8988T (cell line): ENCODE results near the gene BEX4.
"Not testable (repeated sequence)": the region's sequence is repeated elsewhere in the genome, so short reads cannot be mapped to it uniquely, and the experiment has no call there.

Experiments
- DNase-seq: peaks from one replicate; pipeline ENCODE4 v3.0.0; 2011

Gene BEX4, protein sequence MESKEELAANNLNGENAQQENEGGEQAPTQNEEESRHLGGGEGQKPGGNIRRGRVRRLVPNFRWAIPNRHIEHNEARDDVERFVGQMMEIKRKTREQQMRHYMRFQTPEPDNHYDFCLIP

DNA sequence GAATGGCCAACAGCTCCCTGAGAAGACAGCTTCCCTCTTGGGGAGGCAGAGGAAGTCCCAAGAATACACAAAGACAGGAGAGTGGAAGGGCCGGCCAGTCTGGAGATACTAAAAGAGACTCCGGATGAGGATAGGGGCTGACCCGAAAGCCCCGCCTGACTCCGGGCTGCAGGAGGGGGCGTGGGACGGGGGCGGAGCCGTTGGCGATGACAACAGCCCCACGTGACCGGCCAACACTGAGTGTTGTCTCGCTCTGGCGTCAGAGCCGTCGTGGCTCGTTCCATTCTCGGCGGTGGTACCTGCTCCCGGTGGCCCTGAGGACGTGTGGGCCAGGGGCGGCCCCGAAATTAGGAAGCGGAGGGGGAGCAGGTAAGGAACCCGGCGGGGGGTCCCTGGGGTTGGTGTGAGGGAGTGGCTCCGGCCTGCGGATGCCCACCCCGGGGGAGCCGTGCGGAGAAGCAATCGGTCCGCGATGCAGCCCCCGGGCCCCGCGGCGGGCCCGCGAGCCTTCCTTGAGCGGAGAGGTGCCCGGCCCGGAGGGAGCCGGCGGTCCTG lies at the start of gene BEX4:
BEX4 (plus strand) TSS at position 239 of the 555 bp plus-strand sequence. CDS start 1,046 bp downstream, outside the sequence.
- DNase-seq, result no peak

DNA sequence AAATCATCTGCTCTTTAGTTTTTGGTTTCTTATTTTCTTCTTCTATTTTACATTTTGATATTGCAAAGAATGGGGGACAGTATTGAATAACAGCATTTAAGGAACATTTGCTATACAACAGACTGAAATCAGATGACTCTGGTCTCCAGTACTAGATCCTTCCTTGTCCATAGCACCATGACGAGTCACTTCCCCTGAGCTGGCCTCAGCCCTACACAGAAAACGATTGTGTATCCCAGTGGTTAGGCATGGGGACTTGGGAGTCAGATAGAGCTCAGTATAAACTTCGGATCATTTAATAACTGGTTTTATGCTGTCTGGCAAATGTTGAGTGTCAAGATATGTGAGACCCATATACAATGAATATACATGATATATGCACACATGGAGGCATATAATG lies 44.7 kb upstream of the BEX4 start:
- DNase-seq, result no peak

DNA sequence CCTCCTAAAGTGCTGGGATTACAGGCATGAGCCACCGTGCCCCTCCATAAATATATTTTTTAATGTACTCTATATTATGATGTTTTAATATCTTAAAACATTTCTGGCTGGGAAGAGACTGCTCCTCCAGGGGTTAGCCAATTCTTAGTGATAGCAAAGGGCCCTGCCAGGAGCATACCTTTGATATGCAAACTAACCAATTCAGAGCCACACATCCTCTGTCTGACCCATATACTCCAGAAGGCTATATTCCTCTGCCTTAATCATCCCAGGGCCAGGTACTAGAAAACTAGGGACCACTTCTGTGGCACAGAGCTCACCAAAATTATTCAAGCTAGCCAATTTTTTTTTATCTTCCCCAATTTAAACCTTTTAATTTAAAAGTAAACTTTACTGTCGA lies 43.6 kb upstream of the BEX4 start:
- no peak for DNase-seq

DNA sequence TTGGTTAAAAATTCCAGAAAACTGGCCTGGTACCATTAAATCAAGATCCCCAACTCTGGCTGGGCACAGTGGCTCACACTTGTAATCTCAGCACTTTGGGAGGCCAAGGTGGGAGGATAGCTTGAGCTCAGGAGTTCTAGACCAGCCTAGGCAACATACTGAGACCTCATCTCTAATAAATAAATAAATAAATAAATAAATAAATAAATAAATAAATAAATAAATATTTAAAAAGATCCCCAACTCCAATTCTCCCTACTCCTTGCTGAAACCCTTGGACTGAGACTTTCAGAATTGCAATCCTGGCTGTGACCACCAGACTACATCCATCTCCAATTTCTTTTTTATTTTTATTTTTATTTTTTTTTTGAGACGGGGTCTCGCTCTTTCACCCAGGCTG lies 39.7 kb upstream of the BEX4 start:
- DNase-seq, result not testable (repeated sequence)

DNA sequence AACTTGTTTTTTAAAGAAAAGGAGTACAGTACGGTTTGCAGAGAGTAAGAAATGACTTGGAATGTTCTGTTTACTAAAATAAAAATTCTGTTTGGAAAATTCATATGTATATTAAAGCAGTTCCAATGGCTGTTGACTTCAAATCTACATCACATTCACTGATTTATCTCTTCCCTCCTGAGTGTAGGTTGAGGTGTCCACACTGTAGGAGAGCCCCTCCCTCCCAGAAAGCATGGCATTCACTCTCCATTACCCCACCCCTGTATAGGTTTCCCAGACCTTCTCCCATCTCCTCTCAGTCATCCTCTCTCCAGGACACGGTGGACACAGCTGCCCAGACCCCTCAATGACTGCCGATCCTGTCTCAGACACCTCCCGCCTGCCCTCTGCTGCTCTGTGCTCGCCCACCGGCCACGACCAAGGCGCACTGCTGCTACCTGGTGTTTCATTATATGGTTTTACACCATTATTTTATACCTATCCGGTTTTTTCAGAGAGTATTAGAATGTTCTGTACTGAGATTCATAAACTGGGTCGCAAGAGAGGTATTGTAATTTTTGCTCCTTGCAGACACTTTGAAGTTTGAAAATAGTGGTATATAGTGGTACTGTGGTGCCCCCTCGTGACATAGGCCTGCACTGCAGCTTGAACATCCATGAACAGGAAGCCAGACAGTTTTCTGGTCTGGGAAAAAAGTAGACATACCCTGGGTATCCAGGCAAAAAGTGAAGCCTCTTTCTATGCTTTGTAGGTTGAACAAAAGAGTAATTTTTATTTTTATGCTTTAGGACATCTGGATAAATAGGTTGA lies 38.8 kb upstream of the BEX4 start:
- DNase-seq, result no peak

DNA sequence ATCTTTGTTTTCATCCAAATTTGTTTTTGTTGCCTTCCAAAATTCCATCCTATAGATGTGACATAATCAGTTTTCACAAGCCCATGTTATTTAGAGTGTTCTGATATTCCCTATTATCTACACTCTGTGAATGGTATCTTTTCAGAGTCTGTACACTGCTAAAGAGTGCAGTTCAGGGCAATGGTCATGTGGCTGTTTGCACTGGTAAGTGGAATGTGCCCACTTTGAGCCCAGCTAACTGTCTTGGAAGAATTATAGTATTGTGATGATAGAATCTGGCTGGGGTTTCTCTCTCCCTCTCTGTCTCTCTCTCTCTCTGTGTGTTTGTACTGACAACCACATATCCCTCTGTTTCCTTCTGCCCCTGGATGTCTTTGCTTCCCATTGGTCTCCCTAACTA lies 37.4 kb upstream of the BEX4 start:
- DNase-seq, result no peak

DNA sequence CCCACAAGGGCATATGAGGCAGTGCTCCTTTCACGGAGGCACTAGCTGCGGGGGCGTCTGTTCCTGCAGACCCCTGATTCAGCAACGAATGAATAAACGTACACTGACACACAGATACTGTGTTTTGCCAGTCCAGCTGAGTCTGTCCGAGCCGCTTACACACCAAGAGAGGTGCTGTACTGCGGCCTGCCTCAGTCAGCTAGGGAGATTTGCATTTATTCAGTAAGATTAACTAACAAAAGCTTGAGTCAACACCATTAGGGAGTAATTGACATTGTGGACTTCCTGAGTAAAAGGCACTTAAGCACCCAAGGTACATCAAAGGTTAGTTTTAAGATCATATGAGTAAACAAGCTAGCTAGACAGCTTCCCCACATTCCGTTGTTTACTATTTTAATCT lies 31.0 kb upstream of the BEX4 start:
- DNase-seq, result no peak

DNA sequence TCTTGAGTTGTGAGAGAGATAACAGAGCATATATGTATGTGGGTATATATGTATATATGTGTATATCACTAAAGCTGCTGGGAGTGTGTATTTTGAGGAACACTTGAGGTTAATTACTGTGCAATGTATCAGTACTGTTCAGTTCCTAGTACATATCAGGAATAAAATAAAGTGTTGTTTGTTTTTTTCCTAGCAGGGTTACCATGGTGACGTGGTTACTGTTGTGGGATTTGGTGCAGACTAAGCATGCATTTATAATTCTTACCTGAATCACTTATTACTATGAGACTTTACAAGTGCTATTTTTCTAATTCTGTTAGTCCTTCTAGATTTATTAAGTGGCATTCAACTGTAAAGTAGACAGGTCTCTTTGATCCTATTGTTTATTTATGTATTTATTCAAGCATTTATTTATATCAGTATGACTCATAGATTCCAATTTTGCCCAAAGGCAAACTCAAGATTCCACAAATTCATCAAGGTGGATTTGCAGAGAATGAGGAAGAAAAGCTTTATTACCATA lies 26.9 kb upstream of the BEX4 start:
- no peak for DNase-seq

DNA sequence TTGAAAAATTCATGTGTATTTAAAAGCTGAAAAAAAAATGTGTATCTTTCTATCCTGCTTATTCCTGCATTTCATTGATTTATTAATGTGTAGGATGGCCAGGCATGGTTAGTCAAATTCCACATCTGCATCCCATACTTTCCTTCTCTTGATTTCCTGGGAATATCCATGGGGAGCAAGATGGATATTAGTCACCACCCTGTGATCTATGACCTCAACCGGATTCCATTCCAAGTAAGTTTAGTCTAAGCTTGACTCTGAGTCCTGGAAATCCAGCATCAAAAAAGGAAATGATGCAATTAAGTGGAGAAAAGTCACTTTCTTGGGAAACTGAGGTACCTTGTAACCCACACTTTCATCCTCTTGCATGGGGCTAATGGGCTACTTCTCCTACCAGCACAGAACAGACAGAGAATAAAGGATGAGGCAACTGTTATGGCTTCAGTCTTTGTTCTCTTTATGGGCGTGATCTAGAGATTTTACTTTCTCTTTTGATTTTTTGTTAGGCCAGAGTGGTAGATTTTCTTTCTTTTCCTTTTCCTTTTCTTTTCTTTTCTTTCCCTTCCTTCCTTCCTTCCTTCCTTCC lies 17.1 kb upstream of the BEX4 start:
- DNase-seq, result no peak

DNA sequence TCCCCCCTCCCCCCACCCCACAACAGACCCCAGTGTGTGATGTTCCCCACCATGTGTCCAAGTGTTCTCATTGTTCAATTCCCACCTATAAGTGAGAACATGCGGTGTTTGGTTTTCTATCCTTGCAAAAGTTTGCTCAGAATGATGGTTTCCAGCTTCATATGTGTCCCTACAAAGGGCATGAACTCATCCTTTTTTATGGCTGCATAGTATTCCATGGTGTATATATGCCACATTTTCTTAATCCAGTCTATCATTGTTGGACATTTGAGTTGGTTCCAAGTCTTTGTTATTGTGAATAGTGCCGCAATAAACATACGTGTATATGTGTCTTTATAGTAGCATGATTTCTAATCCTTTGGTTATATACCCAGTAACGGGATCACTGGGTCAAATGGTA lies 16.2 kb upstream of the BEX4 start:
- DNase-seq, result not testable (repeated sequence)

DNA sequence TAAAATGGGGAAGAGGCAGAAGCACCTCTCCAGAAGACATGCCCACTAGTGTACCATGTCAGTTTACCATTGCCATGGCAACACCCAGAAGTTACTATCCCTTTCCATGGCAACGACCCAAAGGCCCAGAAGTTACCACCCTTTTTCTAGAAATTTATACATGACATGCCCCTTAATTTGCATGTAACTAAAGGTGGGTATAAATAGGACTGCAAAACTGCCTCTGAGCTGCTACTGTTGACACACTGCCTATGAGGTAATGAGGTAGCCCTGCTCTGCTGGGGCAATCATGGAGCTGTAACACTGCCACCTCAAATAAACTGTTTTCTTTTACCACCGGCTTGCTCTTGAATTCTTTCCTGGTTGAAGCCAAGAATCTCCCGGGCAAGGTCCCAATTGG lies 13.9 kb upstream of the BEX4 start:
- DNase-seq, result no peak

DNA sequence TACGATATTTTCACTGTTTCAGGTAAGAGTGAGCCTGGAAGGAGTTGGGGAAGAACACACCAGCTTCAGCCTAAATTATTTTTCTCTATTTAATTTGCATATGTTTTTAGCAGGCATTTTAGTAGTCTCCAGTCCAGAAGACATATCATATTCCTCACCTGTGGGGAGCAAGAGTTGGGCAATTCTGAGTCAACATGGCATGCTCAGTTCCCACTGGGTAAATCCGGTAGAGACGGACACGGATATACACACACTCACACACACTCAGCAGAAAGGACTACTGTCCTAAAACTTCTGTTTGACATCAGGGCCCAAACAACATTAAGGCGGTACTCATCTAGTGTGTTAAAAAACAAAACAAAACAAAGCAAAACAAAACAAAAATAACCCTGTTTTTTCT lies 4.9 kb upstream of the BEX4 start:
- DNase-seq, result no peak

DNA sequence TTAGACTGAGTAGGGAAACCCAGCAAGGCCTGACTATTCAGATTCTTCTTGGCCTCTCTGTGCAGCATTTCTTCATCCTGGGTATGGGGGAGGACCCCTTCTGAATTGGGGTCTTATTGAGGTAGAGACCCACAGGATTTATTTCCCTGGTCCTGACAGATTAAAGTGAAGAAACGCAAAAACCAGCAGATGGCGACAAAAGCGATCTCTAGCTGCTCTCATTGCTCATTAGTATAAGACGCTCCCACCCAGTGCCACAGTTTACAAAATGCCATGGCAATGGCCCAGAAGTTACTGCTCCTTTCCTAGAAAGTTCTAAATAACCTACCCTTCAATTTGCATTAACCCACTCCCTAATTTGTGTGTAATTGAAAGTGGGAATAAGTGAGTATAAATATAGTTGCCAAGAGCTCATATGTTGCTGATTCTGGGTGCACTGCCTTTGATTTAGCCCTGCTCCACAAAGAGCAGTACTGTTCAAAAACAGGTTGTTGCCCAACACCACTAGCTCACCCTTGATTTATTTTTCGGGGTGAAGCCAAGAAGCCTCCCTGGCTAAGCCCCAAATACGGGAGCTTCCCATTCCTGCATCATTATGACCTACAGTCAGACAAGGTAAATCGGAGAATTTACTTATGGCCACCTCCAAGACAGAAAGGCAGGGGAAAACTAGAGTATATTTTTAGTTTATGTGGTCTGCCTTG lies 3.7 kb upstream of the BEX4 start:
- DNase-seq, result no peak

DNA sequence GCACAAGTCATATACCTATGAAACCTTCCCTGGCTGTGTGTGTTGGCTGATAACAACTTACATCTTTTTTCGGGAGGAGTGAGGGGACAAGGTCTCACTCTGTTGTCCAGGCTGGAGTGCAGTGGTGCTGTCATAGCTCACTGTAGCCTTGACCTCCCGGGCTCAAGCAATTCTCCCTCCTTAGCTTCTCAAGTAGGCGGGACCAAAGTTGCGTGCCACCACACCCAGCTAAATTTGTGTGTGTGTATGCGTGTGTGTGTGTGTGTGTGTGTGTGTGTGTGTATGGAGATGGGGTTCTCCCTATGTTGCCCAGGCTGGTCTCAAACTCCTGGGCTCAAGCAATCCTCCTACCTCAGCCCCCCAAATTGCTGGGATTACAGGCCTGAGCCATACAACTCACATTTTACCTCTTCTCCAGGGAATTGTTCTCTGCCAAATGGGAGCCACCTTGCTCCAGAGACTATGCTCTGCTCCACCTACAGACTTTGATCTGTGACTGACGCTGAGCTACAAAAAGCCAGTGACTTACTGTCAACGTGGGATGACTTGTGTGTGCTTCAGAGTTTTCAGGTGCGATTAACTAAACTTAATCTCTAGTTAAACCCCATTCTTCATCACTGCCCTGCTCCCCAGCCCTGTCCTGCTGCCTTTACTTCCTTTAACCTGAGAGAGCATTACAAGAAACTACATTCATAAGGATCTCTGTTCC lies 2.0 kb upstream of the BEX4 start:
- DNase-seq, result no peak

DNA sequence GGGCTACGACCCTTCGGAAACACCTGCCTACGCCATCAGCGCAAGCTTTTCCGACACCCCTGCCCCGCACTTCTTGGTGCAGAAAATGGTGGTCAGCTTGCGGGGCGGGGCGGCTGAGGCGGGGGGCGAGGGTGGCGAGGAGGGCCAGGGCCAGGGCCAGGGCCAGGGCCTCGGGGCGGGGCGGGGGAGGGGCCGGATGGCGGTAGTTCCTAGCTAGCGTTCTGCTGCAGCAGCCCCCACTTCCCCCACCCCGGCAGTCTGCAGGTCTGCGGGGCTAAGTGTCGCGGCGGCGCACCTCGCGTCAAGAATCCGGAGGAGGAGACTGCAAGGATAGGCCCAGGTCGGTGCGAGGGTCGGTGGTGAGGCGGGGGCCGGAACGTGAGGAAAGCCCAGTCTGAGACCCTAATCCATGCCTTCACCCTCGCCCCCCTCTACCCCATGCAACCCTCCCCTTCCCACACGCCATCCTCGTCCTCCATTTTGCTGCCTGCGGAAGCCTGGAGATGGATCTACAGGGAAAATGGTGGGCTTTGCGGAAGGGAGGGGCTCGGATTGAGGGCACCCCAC lies 600 bp downstream of the BEX4 start:
- no peak for DNase-seq

DNA sequence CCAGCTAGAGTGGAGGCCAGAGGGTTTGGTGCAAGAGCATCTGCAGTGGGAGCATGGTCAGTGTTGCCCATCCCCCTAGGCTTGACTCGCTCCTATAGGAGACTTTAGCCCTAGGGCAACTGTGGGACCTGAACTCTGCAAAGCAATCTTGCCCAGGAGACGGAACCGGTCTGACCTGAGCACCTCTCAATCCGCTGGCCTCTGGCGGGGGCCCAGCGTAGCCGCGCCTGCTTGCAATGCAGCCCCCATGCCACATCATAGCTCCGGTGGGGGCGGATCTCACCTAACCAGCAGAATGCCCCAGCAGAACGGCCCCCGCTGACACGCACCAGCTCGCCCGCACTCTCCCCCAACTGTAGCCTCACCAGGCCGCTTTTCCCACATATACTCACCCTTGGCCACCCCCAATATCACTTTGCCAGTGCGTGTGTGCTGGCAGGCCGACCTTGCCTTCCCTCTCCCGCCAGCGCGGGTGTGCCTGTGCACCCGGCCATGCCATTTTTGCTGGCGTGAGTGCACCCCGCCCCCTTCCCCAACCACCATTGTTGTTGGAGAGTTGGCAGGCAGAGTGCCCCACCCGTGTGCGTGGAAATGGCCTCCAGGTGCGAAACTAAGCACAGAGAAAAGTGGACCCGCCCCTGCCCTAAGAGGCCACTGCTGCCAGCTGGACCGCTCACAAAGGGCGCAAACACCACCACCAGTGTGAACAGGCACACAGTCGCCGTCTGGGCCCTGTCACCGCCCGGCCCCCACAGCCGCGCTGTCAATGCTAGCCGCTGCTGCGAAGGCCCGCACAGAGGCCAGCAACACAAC lies 5.8 kb downstream of the BEX4 start:
- no peak for DNase-seq

DNA sequence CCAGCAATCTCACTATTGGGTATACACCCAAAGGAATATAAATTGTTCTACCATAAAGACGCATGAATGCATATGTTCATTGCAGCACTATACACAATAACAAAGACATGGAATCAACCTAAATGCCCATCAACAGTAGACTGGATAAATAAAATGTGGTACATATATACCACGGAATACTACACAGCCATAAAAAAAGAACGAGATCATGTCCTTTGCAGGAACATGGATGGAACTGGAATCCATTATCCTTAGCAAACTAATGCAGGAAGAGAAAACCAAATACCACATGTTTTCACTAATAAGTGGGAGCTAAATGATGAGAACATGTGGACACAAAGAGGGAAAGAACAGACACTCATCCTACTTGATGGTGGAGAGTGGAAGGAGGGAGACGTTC lies 11.0 kb downstream of the BEX4 start:
- not testable (repeated sequence) for DNase-seq

DNA sequence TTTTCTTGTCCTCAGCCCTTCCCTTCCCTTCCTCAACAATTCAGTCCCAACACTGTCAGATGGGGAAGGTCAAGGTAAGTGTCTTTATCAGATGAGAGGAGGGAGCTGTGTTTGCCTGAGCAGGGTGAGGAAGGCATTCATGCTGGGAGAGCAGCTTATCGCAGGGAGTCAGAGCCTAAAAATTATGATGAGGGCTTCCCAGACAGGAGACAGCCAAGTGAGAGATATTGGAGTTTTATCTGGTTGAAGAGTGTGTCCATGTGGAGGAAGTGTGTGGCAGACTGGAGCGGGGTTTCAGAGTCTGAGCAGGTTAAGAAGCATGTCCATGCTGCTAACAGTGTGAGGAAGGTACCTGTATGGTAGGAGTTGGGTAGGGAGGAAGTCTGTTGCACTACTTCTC lies 18.4 kb downstream of the BEX4 start:
- no peak for DNase-seq

DNA sequence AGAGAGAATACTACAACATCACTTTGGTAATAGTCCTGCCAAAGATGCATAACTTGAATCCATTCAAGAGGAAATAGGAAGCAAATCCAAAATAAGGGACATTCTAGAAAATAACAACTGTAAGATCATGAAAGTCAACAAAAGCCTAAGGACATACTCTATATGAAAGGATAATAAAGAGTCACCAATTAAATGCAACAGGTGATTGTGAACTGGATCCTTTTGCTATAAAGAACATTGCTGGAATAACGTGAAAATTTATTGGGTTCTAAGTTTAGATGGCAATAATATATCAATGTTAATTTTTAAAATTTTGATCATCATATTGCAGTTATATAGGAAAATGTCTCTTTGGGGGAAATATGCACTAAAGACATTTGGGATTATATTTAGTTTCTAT lies 20.0 kb downstream of the BEX4 start:
- no peak for DNase-seq

DNA sequence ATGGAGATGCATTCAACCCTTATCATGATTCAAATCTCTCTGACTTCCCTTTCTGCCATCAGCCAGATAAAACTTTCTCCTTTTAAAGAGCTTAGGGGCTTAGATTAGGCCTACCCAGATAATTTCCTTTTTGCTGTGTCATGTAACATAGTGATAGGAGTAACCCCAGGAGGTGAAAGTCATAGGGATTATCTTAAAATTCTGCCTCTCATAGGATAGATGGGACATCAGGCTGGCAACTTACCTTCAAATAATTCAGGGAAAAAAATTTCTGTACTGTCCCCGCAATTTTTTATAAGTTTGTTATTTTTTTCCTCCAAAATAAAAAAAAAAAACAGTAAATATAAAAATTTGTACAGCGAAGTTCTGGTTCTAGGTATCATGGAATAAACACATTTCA lies 20.7 kb downstream of the BEX4 start:
- not testable (repeated sequence) for DNase-seq

DNA sequence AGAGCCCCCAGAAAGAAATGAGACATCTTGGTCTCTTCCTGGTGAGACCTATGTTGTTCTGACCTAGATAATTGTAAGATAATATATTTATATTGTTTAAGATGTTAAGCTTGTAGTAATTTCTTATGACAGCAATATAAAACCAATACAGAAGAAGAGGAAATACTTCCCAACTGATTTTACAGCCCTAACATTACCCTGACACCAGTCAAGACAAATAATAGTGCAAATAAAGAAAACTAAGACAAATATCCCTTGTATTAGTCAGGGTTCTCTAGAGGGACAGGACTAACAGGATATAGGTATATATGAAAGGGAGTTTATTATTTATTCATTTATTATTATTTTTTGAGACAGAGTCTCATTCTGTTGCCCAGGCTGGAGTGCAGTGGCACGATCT lies 21.4 kb downstream of the BEX4 start:
- no peak for DNase-seq
